Measurements from ENCODE around the gene RAP1GAP.

- TF ChIP-seq EZH2 (IDR thresholded peaks at IDR 0.05; ENCODE audit: borderline replicate concordance, insufficient read depth, low read length, poor library complexity, severe bottlenecking), result no peak
- TF ChIP-seq CTCF (IDR thresholded peaks at IDR 0.05; ENCODE audit: poor library complexity, severe bottlenecking), result no peak
- no peak for TF ChIP-seq TAF1 (IDR thresholded peaks at IDR 0.05; ENCODE audit: low read depth)
- no peak for TF ChIP-seq MXI1 (conservative IDR thresholded peaks at IDR 0.05; ENCODE audit: poor library complexity, severe bottlenecking)
- no peak for TF ChIP-seq SMC3 (conservative IDR thresholded peaks at IDR 0.05; ENCODE audit: poor library complexity)
- TF ChIP-seq POLR2AphosphoS5 (IDR thresholded peaks at IDR 0.05), result no peak
- no peak for TF ChIP-seq REST (IDR thresholded peaks at IDR 0.05; ENCODE audit: borderline replicate concordance)
- TF ChIP-seq EP300 (conservative IDR thresholded peaks at IDR 0.05; ENCODE audit: poor library complexity, severe bottlenecking), result no peak
These were observed 15.4 kb downstream of the RAP1GAP start for GRCh38 chr1:21653744-21654100.

Measured in neural cell (in vitro differentiated cells).